ENCODE data around the gene CDCP2. TPM values are rescaled to one million over a fixed set of nuclear protein-coding genes. Genes with fewer than 3 reads are reported as not detected.
"Not testable (repeated sequence)": the region's sequence is repeated elsewhere in the genome, so short reads cannot be mapped to it uniquely, and the experiment has no call there.

The CDCP2 gene
- total RNA-seq, 1 donor from 2014 or later = not detected

DNA sequence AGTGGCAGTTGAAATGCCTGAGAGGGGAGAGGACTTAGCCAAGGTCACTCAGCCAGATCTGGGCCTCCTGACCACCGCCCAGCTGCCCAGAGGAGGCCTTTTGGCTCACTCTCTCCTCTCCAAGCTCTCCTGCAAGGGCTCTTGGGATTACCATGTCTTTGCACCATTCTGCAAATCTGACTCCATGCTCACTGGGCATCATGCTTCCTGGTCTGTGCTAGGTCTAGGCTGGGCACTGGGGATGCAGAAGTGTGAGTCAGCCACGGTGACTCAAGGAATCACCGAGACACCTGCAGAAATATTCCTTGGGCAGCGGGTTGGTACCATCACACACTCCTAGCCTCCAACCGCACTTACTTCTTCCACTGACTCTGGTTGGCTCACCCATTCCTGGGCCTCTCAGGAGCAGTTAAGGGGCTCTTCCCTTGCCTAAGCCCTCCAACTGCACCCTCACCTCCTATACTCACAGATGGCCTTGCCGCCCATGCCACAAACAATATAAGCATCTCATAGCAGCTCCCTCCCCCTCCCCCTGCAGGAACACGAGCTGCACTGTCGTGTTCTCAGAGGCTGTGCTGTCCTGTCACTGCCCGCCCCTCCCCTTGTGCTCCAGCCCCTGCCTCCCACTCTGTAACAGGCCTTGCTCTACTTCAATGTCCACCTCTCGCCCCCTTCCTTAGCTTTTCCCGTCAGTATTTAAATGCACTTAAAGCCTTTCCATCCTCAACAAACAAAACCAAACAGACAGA is 34.8 kb downstream of the CDCP2 start:
- intact Hi-C loops (cut with micrococcal nuclease) = no loop called here

DNA sequence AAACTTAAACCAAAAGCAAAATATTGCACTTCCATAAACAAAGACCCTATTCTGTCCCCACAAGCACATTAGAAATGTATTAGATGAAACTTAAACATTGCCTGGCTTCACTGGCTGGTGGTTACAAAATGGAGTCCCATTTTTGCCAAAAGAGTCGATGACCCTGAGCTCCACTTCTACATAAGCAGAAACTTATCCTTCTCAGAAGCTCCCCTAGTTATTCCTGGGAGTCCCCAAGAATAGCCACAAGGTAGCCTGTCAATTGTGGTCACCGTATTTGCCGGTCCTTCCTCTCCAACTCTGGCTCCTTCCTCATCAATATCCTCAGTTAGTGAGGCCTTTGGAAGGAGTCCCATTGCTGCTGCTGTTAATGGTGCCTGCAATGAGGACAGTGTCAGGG is 37.3 kb downstream of the CDCP2 start:
- intact Hi-C loops (cut with micrococcal nuclease) = no loop called here

DNA sequence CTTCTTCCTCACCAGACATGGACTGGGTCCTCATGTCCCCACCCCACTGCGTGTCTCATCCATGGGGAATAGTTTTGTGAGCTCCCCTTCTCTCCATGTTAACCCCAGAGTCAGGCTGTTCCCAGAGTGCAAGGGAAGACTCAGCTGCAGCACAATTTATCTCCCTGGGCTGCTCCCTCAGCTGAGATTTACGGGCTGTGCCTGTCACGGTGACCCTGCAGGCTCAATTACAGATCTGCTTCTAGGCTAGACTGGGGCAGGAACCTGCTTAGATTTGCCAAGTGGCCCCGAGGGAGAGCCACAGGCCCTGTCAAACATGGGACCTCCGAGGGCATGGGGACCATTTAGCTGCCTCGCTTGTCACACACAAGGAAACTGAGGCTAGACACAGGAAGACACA is 37.8 kb downstream of the CDCP2 start:
- intact Hi-C loops (cut with micrococcal nuclease) = no loop called here

DNA sequence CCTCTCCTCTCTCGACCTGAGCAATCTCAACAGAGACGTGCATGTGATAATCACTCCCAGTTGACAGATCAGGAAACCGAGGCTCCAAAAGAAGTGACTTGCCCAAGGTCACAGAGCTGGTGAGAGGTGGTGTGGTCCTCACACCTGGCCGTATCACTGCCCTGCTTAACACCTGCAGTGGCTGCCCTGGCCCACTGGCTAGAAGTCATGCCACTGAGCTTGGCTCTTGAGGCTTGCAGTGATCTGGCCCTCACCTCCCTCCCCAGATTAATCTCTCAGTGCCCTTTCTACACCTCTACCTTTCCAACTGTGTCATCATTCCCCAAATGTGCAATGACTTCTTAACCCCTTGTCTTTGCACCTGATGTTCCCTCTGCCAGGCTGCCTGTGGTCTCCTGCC is 38.8 kb downstream of the CDCP2 start:
- intact Hi-C loops (cut with micrococcal nuclease) = no loop called here

DNA sequence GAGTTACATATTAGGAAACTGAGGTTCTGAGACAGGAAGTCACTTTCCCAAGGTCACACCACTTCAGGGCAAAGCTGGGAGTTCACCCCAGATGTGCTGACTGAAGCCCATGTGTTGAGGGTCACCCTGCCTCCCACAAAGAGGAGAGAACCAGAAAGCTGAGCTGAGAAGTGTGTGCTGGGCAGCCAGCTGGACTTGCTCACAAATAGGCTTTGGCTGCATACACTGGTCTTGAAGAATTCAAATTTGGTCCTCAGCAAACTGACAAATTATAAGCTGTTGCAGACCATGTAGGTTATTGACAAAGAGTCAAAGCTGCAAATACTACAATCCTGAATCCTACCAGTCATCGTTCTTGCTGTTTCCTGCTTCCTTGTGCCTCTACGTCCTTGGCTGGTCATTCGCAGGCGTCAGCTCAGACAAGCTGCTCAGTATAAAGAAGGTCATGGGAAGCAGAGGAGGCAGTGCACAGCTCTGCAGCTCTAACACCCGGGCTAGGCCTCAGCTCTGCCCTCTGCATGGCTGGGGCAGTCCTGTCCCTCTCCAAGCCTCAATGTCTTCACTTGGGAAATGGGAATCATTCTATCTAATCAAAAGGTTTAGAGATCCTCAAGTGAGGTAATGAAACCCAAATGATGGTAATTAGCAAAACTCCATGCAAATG is 40.0 kb downstream of the CDCP2 start:
- intact Hi-C loops (cut with micrococcal nuclease) = no loop called here

DNA sequence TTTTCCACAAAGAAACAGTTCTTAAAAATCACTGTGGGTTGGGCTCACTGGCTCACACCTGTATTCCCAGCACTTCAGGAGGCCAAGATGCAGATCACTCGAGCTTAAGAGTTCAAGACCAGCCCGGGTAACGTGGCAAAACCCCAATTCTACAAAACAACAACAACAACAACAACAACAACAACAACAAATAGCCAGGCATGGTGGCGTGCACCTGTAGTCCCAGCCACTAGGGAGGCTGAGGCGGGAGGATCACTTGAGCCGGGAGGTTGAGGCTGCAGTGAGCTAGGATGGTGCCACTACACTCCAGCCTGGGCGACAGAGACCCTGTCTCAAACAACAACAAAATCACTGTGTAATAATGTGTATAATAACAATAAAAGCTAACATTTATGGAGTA is 40.8 kb downstream of the CDCP2 start:
- intact Hi-C loops (cut with micrococcal nuclease) = no loop called here

DNA sequence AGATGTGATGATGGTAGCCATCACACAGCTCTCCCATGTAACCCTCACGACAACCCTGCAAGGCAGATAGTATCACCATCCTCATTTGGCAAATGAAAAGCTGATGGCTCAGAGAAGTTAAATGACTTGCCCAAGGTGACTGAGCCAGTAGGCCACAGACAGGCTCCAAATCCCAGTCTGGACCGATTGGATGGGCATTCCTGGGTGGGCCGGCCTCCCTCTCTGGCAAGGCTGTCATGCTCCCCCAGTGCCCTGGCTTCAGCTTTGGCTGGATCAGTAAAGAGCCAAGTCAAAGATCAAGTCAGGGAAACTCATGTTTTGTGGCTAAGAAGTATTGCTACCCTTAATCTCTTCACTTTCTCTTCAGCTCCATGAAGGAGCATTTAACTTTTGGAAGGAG is 41.2 kb downstream of the CDCP2 start:
- intact Hi-C loops (cut with micrococcal nuclease) = no loop called here

DNA sequence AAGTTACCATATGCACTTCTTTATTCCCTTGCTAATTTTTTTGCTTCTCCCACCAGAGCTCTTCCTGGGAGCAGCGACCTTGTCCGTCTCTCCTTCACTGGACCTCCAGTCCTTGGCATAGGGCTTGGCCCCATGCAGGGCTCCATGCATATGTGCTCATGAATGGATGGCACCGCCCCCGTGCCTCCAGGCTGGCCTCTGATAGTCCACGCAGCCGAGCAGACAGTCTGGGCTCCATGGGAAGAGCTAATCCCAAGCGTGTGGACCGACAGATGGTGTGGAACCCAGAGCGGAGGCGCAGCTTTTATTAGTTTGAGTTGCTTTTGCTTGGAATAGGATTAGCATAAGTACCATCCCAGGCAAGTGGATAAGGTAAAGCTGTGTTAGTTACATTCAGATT is 41.8 kb downstream of the CDCP2 start:
- intact Hi-C loops (cut with micrococcal nuclease) = no loop called here

DNA sequence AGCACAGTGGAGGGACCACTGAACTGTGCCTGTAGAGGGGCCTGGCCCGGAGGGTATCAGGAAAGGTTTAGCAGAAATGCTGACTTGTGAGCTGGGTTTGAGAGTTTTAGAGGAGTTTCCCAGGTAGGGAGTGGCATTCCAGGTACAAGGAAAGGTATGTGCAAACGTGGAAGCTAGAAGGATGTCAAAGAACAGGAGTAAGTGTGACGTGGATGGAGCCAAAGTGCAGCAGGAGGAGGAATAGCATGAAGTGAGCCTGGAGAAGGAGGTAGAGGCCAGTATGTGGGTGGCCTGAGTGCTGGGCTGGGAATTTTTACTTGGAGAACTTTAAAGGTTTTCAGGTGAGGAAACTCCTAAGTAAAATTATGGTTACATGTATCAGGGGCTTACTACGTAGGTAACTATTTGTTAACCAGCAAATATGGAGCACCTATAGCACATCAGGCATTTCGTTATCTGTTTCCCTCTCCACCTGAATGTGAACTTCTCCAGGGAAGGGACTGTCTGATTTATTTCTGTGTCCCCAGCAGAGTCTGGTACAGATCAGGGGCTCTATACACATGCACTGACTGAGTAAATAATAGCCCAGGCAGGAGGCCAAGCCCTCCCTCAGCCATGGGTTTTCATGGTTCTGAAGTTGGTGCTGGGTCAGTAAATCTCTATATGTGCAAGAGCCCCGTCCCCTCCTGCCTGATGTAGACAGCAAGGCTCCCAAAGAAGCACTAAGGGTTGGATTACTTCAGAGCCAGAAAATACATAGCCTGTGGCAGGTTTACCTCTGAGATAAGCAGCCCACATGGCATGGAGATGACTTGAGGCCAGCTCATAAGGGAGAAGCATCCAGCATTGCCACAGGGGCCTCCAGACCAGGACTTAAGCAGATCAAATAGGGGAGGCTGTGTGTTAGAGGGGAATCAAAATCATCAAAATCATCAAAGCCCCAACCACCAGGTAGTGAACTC is 43.4 kb downstream of the CDCP2 start:
- intact Hi-C loops (cut with micrococcal nuclease) = no loop called here

DNA sequence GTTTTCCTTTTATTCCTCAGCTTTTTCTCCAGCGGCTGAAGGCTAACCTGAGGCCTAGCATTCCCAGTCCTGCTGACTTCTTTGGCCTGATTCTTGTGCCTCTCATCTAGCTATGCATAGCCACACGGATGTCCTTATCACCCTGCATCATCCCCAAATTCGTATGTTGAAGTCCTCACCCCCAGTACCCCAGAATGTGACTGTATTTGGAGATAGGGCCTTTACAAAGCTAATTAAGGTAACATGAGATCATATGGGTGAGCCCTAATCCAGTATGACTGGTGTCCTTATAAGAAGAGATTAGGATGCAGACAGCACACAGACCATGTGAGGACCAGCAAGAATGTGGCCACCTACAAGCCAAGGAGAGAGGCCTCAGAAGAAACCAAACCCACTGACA is 44.6 kb downstream of the CDCP2 start:
- intact Hi-C loops (cut with micrococcal nuclease) = no loop called here

DNA sequence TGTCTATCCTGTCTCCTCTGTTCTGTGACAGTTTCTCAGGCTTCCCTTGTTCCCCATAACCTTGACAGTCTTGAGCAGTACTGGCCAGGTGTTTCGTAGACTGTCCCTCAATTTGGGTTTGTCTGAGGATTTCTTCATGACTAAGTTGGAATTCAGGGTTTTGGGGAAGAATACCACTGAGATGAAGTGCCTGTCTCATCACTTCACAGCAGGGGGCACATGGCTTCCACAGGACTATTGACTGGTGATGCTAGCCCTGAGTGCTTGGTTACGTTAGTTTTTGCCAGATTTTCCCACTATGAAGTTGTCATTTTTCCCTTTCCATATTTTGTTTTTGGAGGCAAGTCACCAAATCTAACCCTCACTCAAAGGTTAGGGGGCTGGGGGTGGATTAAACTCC is 45.7 kb downstream of the CDCP2 start:
- intact Hi-C loops (cut with micrococcal nuclease) = no loop called here

DNA sequence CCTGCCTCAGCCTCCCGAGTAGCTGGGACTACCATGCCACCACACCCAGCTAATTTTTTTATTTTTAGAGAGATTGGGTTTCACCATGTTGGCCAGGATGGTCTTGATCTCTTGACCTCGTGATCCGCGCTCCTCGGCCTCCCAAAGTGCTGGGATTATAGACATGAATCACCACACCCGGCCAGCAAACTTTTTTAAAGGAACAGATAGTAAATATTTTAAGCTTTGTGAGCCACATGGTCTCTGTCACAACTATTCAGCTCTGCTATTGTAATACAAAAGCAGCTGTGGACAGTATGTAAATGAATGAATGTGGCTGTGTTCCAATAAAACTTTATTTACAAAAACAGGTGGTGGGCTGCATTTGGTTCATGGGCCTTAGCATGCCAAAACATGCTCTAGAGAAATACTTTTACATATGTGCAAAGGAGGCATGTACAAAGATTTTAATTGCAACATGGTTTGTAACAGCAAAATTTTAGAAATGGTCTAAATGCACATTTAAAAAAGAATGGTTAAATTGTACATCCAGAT is 47.0 kb downstream of the CDCP2 start:
- intact Hi-C loops (cut with micrococcal nuclease) = no loop called here

DNA sequence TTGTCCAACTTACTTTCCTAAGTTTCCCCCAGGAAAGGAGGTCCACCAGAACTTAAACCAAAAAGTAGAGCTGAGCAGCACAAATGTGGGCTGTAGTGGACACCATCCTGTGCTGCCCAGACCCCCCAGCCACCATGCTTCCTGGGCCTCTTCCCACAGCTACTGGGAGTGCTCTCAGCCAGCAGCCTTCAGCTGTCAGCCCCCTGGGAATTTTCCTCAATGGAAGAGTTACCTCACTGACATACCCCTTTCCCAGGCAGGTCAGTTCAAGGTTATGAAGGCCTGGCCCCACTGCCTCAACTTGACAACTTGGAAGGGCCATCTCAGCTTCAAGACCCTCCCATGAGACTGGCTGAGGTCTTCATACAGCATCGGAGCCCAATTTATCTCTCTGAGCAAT is 47.7 kb downstream of the CDCP2 start:
- intact Hi-C loops (cut with micrococcal nuclease) = no loop called here

DNA sequence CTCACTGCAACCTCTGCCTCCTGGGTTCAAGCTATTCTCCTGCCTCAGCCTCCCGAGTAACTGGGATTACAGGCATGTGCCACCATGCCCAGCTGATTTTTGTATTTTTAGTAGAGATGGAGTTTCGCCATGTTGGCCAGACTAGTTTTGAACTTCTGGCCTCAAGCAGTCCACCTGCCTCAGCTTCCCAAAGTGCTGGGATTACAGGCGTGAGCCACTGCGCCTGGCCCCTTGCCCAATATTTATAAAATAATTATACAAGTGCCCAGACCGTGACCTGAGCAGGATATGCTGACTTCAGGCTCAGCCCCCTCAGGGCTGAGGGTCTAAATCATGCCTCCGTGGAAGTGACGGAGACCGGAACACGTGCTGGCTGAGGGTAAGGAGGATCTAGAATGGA is 48.2 kb downstream of the CDCP2 start:
- intact Hi-C loops (cut with micrococcal nuclease) = not testable (repeated sequence)

DNA sequence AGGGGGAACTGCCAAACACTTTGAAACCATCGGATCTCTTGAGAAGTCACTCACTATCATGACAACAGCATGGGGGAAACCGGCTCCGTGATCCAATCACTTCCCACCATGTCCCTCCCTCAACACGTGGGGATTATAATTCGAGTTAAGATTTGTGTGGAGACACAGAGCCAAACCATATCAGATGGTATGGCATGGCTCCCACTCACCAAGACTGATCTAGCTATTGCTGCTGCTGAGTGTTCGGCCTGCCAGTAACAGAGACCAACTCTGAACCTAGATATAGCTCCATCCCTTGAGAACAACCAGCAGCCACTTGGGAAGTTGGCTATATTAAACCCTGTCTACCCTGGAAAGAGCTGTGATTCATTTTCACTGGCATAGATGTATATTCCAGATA is 49.4 kb downstream of the CDCP2 start:
- intact Hi-C loops (cut with micrococcal nuclease) = no loop called here

DNA sequence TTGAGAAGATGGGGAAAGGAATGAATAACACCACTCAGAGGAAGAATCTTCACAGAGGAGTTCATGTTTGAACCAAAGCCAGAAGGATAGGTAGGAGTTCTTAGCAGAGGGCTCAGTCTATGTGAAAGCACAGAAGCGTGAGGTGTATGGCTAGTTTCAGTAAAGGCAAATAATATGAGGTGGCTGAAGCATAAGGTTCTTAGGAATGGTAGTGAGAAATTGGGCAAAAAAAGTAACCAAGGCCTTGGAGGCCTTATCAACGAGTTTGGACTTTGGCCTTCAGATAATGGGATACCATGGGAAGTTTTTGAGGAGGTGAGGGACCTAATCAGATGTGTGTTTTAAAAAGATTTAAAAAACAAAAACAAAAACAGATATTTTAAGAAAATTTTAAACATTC is 52.3 kb downstream of the CDCP2 start:
- intact Hi-C loops (cut with micrococcal nuclease) = no loop called here

DNA sequence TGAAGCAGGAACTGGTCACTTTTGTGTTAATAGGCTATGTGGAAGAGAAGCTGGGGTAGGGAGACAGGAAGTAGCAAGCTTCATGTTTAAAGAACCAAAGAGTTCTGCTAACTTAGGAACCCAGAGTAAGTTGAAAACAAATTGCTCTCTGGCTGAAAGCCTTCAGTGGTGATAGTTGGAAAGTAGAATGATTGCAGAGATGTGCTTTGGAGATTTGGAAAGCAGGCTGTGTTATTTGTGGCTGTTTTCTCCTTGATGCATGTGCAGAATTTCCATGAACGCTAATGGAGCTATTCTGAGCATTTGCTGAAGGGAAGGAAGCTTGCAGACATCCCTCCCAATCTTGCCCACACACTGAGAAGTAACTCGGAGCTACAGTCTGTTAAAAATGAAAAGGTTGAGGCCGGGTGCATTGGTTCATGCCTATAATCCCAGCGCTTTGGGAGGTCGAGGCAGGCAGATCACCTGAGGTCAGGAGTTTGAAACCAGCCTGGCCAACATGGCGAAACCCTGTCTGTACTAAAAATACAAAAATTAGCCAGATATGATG is 53.7 kb downstream of the CDCP2 start:
- intact Hi-C loops (cut with micrococcal nuclease) = no loop called here

DNA sequence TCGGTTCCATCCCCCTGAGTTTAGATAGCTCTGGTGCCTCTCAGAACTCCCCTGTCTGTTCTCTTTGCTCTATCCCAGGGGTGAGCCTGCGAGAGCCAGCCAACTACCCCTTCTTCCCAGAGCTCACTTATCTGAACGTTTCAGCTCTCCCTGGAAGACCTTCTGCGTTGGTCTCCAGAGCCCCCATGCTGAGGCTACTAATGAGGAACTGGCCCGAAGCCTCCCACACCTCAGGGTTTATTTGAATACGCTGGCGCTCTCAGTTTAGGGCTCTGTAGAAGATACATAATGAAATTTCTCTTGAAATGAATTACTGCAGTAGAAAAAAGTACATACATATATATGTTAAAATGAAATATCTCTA is 55.9 kb downstream of the CDCP2 start:
- intact Hi-C loops (cut with micrococcal nuclease) = no loop called here

DNA sequence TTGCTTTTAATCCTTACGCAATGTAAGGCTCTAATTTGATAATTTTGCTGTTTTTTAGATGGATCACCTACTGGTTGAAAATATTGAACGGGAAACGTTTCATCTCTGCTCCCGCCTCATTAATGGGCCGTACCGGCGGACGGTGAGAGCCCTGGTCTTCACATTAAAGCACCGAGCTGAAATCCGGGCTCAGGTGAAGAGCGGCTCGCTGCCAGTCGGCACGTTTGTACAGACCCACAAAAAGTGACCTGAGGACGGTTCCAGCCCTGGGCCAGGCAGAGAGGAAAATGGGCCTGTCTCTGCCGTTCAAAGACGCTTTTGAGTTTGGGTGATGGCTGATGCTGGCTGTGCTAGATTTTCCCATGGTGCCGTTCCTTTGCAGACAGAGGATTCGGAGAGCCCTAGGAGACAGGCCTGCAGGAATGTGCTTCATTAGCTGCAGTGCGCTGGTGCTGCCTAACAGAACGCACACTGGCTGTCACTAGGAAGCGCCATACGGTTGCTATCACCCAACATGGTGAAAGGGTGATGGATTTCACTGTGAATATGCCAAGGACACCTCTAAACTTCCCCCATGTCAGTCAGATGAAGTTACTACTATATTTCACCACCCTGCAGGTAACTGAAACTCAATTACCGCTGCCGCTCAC is 56.4 kb downstream of the CDCP2 start:
- intact Hi-C loops (cut with micrococcal nuclease) = no loop called here

DNA sequence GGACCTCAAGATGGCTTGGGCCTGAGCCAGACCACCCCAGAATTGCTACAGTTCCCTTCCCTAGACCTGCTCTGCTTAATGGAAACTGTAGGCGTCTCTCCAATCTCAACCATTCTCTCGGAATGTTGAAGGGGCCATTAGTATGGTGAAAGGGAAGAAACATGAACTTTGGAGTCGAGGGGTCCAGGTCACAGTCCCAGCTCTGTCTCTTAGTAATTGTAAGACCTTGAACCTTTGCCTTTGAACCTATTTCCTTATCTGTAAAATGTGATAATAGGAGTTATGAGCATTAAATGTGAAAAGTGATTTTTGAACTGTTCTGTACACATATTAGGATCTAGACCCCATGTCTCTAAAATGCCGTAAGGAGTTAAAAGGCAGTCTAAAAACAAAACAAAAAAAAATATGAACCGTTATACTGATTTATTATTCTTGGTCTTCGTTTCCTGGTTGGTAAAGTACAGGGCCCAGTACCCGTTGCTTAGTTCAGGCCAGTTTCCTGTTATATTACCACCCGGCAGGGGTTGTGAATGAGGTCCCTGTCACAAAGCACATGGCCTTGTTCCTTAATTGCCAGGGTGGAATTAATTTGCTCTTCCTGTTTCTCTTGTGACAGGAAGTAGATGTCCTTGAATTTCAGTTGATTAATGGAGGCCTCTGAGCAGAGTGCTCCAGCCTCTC is 57.1 kb downstream of the CDCP2 start:
- intact Hi-C loops (cut with micrococcal nuclease) = no loop called here

DNA sequence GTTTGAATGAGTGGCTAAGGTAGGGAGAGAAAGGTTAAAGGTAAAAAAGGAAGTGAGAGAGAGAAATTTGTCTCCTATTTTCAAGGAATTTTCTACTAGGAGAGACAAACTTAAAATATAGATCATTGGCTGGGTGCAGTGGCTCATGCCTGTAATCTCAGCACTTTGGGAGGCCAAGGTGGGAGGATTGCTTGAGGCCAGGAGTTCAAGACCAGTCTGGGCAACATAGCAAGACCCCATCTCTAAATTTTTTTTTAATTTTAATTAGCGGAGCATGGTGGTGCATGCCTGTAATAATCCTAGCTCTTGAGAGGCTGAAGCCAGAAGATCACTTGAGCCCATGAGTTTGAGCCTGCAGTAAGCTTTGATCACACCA is 58.1 kb downstream of the CDCP2 start:
- intact Hi-C loops (cut with micrococcal nuclease) = not testable (repeated sequence)

All from T-helper 2 cell treated with Interferon-gamma antibody and Interleukin-4, amounts not matched to agents 100 ng/mL and 5 ng/mL, for 36 hours (primary cell).